NT2/D1 (cell line): Measurements from ENCODE around the gene ACP2.

Source experiments
- SUZ12 ChIP-seq: IDR thresholded peaks from 2 replicates; pipeline ENCODE4 v1.6.1; 2011; ENCODE audit not compliant: insufficient read length, insufficient read depth; ENCODE audit errors: extremely low read depth
- YY1 ChIP-seq: IDR thresholded peaks from 2 replicates; pipeline ENCODE4 v1.6.1; 2011; ENCODE audit not compliant: insufficient read length, insufficient read depth
- ZNF274 ChIP-seq: IDR thresholded peaks from 2 replicates; pipeline ENCODE4 v1.6.1; 2011; ENCODE audit warnings: mild to moderate bottlenecking, low read depth, low read length

- TF ChIP-seq ZNF274, result no peak
- TF ChIP-seq SUZ12, result no peak
- TF ChIP-seq YY1, result no peak
Measured at GRCh38 chr11:47254386-47254785, 5.8 kb upstream of the ACP2 start.
